ENCODE results near the gene HOXC11. TPM values are rescaled to one million over a fixed set of nuclear protein-coding genes. Genes with fewer than 3 reads are reported as not detected.

Gene HOXC11
- total and polyA plus RNA-seq, 2 of the 4 experiments (the other 2 are of a cell fraction) = not detected

GRCh38 chr12:54002278-54002914 is 29.5 kb downstream of the HOXC11 start:
- Histone ChIP-seq H3K4me3 (ENCODE audit: insufficient read depth, low read depth, low read length) (no peak overlapping the region), H3K9me3 (ENCODE audit: control insufficient read depth, insufficient read depth, low read length) (peaks cover 8% of the 10 kb centered on the region; the same call in 1 of the 2 replicates), H4K5ac (ENCODE audit: low read depth, low read length) (no peak overlapping the region), H2BK15ac (ENCODE audit: low read depth, low read length) (no peak overlapping the region), H3K18ac (ENCODE audit: low read depth, low read length) (no peak overlapping the region), H3K27me3 (ENCODE audit: control insufficient read depth, insufficient read depth, low read length) (peaks cover 96% of the 10 kb centered on the region), H3K27ac (ENCODE audit: insufficient read depth, low read length) (no peak overlapping the region), H3K23ac (ENCODE audit: low read depth, low read length) (no peak overlapping the region), H2AFZ (replicated peaks; ENCODE audit: low read length, poor library complexity) (no peak overlapping the region), H3K4ac (ENCODE audit: low read depth, low read length) (no peak overlapping the region), H3K14ac (replicated peaks; ENCODE audit: low read depth, low read length) (no peak overlapping the region), H3K9ac (ENCODE audit: low read depth, low read length) (no peak overlapping the region), H3K56ac (ENCODE audit: extremely low read depth, insufficient read depth, low read length) (no peak overlapping the region), H2BK20ac (ENCODE audit: low read depth, low read length) (no peak overlapping the region), H3K4me1 (ENCODE audit: control insufficient read depth, insufficient read depth, low read length) (no peaks in the 10 kb centered on the region), H3K4me2 (ENCODE audit: low read depth, low read length) (no peak overlapping the region), H2AK9ac (replicated peaks; ENCODE audit: low read depth, low read length, poor library complexity) (no peak overlapping the region), H3K36me3 (ENCODE audit: control insufficient read depth, insufficient read depth, low read length) (no peaks in the 10 kb centered on the region), H4K91ac (ENCODE audit: insufficient read depth, low read depth, low read length) (no peak overlapping the region), H4K20me1 (ENCODE audit: insufficient read depth, low read length) (no peaks in the 10 kb centered on the region), H3K9me1 (ENCODE audit: insufficient read depth, low read length) (no peaks in the 10 kb centered on the region), H2BK5ac (ENCODE audit: low read depth, low read length, poor library complexity, severe bottlenecking) (no peak overlapping the region), H2AK5ac (ENCODE audit: low read depth, low read length) (no peak overlapping the region), H3K79me1 (ENCODE audit: low read depth in 1 of 2, low read length in 2 of 2) (no peaks in the 10 kb centered on the region), H2BK120ac (ENCODE audit: low read depth, low read length) (no peak overlapping the region), H4K8ac (ENCODE audit: low read depth in 2 of 2, low read length in 2 of 2) (no peak overlapping the region)
- ChIA-PET POLR2A (ENCODE audit: unreplicated experiment) (no interaction called here), CTCF (no interaction called here)
- BruUV-seq (replicated peaks) = no TSS peak
- no peak for DNase-seq
- TF ChIP-seq RAD21 (IDR thresholded peaks at IDR 0.05; ENCODE audit: low read length) (no peak), BHLHE40 (IDR thresholded peaks at IDR 0.05; ENCODE audit: low read depth, low read length) (no peak), MAFK (IDR thresholded peaks at IDR 0.05; ENCODE audit: low read depth, low read length) (no peak), NFE2L2 (IDR thresholded peaks at IDR 0.05; ENCODE audit: low read depth, low read length) (no peak), FOS (IDR thresholded peaks at IDR 0.05; ENCODE audit: low read depth, low read length) (no peak)
- intact Hi-C loops (cut with micrococcal nuclease) (loop anchor here (10.0 kb wide), 1 partner anchor 298 kb away; no protein-coding TSS in a partner anchor), dilution Hi-C loops (cut with HindIII; ENCODE audit: low sequenced_read_pairs, unreplicated experiment) (no loop called here), in situ Hi-C loops (cut with MboI; ENCODE audit: low sequenced_read_pairs) (no loop called here)
- no CpG with 5 or more reads among the region's 19 CpGs for WGBS, 2 experiments (ENCODE audit: extremely low coverage in 2 of 2, insufficient read length in 1 of 2)
- no peak for ATAC-seq (ENCODE audit: low read depth)
